Stimulated activated effector memory CD8-positive, alpha-beta T cell treated with anti-CD3 and anti-CD28 coated beads, Interleukin-12 subunit alpha, Interleukin-12 subunit beta, amount 100 ng/mL, for 72 hours (primary cell): Measurements from ENCODE around the gene ANK3.

ENCODE experiments used
- ATAC-seq: fragments of 150-1000 bp; cut with Tn5 transposase; 2 replicates; pipeline ENCODE4 v1.10.0; 2021
- DNase-seq, 2 donors: peaks; one replicate each; pipeline ENCODE4 v3.0.0; 2021 to 2022; ENCODE audit warnings: low spot score in 2 of 2
- H3K27ac Mint-ChIP-seq: one replicate; pipeline ENCODE4 v1.8.0; 2022; ENCODE audit warnings: mild to moderate bottlenecking, mixed read lengths
- H3K36me3 Mint-ChIP-seq: one replicate; pipeline ENCODE4 v1.8.0; 2022; ENCODE audit warnings: mild to moderate bottlenecking, mixed read lengths
- H3K4me1 Mint-ChIP-seq: one replicate; pipeline ENCODE4 v1.8.0; 2022; ENCODE audit warnings: mixed read lengths
- H3K4me3 Mint-ChIP-seq: one replicate; pipeline ENCODE4 v1.8.0; 2022; ENCODE audit warnings: mild to moderate bottlenecking, mixed read lengths
- H3K9me3 Mint-ChIP-seq: one replicate; pipeline ENCODE4 v1.8.0; 2022; ENCODE audit warnings: mixed read lengths

The ANK3 gene

GRCh38 chr10:60396766-60397165, 7.1 kb upstream of the ANK3 start:
- ATAC-seq (no peak), DNase-seq (no peak)
- Mint-ChIP-seq H3K4me1 (peaks cover 21% of the 10 kb centered on the region), H3K4me3 (no peak overlapping the region), H3K27ac (no peak overlapping the region), H3K36me3 (no peaks in the 10 kb centered on the region), H3K9me3 (no peaks in the 10 kb centered on the region)

- ATAC-seq (no peak), DNase-seq (no peak)
- H3K36me3 Mint-ChIP-seq, result no peaks in the 10 kb centered on the region
- peaks cover 21% of the 10 kb centered on the region for H3K4me1 Mint-ChIP-seq
- H3K27ac Mint-ChIP-seq, result no peak overlapping the region
- H3K4me3 Mint-ChIP-seq, result no peak overlapping the region
- no peaks in the 10 kb centered on the region for H3K9me3 Mint-ChIP-seq
Observed at GRCh38 chr10:60395711-60396110, 6.0 kb upstream of the ANK3 start.

- ATAC-seq, result peak; percentile 97
- H3K4me3 Mint-ChIP-seq, result no peak overlapping the region
- H3K27ac Mint-ChIP-seq, result no peak overlapping the region
- H3K36me3 Mint-ChIP-seq, result no peaks in the 10 kb centered on the region
- peaks cover 23% of the 10 kb centered on the region for H3K4me1 Mint-ChIP-seq
- DNase-seq, result peak in 1 of 2 donors; percentile 54
- no peaks in the 10 kb centered on the region for H3K9me3 Mint-ChIP-seq
Observed at GRCh38 chr10:60394446-60394845, 4.8 kb upstream of the ANK3 start.

GRCh38 chr10:60390224-60390626, 550 bp upstream of the ANK3 start:
- Mint-ChIP-seq H3K4me1 (peaks cover 27% of the 10 kb centered on the region), H3K4me3 (no peak overlapping the region), H3K9me3 (no peaks in the 10 kb centered on the region), H3K36me3 (no peaks in the 10 kb centered on the region), H3K27ac (no peak overlapping the region)
- ATAC-seq (no peak), DNase-seq (no peak)

GRCh38 chr10:60388709-60389301, 870 bp downstream of the ANK3 start:
- H3K4me1 Mint-ChIP-seq, result peaks cover 22% of the 10 kb centered on the region
- DNase-seq (no peak), ATAC-seq (no peak)
- no peaks in the 10 kb centered on the region for H3K9me3 Mint-ChIP-seq
- no peak overlapping the region for H3K27ac Mint-ChIP-seq
- no peaks in the 10 kb centered on the region for H3K36me3 Mint-ChIP-seq
- H3K4me3 Mint-ChIP-seq, result no peak overlapping the region

GRCh38 chr10:60388116-60388625, 1.5 kb downstream of the ANK3 start:
- Mint-ChIP-seq H3K4me3 (no peak overlapping the region), H3K36me3 (no peaks in the 10 kb centered on the region), H3K4me1 (peaks cover 22% of the 10 kb centered on the region), H3K27ac (no peak overlapping the region), H3K9me3 (no peaks in the 10 kb centered on the region)
- ATAC-seq, result no peak
- DNase-seq, result no peak

GRCh38 chr10:60387531-60387930, 2.1 kb downstream of the ANK3 start:
- DNase-seq (no peak), ATAC-seq (no peak)
- H3K4me1 Mint-ChIP-seq, result peaks cover 24% of the 10 kb centered on the region
- H3K9me3 Mint-ChIP-seq, result no peaks in the 10 kb centered on the region
- no peak overlapping the region for H3K27ac Mint-ChIP-seq
- H3K4me3 Mint-ChIP-seq, result no peak overlapping the region
- H3K36me3 Mint-ChIP-seq, result no peaks in the 10 kb centered on the region

- ATAC-seq, result no peak
- Mint-ChIP-seq H3K36me3 (no peaks in the 10 kb centered on the region), H3K27ac (no peak overlapping the region), H3K4me1 (peaks cover 24% of the 10 kb centered on the region), H3K9me3 (no peaks in the 10 kb centered on the region), H3K4me3 (no peak overlapping the region)
- no peak for DNase-seq
Observed at GRCh38 chr10:60385399-60385738, 4.3 kb downstream of the ANK3 start.

- ATAC-seq, result no peak
- Mint-ChIP-seq H3K4me1 (peaks cover 24% of the 10 kb centered on the region), H3K9me3 (no peaks in the 10 kb centered on the region), H3K27ac (no peak overlapping the region), H3K4me3 (no peak overlapping the region), H3K36me3 (no peaks in the 10 kb centered on the region)
- no peak for DNase-seq
Observed at GRCh38 chr10:60384708-60385398, 4.8 kb downstream of the ANK3 start.

- DNase-seq (no peak), ATAC-seq (no peak)
- Mint-ChIP-seq H3K36me3 (no peaks in the 10 kb centered on the region), H3K4me1 (peaks cover 18% of the 10 kb centered on the region), H3K27ac (no peak overlapping the region), H3K4me3 (no peak overlapping the region), H3K9me3 (no peaks in the 10 kb centered on the region)
Observed at GRCh38 chr10:60384011-60384410, 5.7 kb downstream of the ANK3 start.

GRCh38 chr10:60382946-60383681, 6.6 kb downstream of the ANK3 start:
- peak; percentile 56 for ATAC-seq
- H3K36me3 Mint-ChIP-seq, result no peaks in the 10 kb centered on the region

GRCh38 chr10:60380781-60381180, 8.9 kb downstream of the ANK3 start:
- Mint-ChIP-seq H3K27ac (no peak overlapping the region), H3K36me3 (no peaks in the 10 kb centered on the region), H3K4me1 (peaks cover 15% of the 10 kb centered on the region), H3K9me3 (no peaks in the 10 kb centered on the region), H3K4me3 (no peak overlapping the region)
- DNase-seq, result no peak
- ATAC-seq, result no peak

More at GRCh38 chr10:60382946-60383681, 6.6 kb downstream of the ANK3 start:
- DNase-seq, result no peak
- Mint-ChIP-seq H3K9me3 (no peaks in the 10 kb centered on the region), H3K4me1 (peaks cover 15% of the 10 kb centered on the region), H3K27ac (no peak overlapping the region), H3K4me3 (no peak overlapping the region)

GRCh38 chr10:60377955-60378354, 11.7 kb downstream of the ANK3 start:
- Mint-ChIP-seq H3K9me3 (no peaks in the 10 kb centered on the region), H3K27ac (no peak overlapping the region), H3K4me3 (no peak overlapping the region), H3K4me1 (no peaks in the 10 kb centered on the region), H3K36me3 (no peaks in the 10 kb centered on the region)
- no peak for ATAC-seq
- DNase-seq, result no peak

GRCh38 chr10:60377042-60377352, 12.7 kb downstream of the ANK3 start:
- ATAC-seq, result no peak
- no peaks in the 10 kb centered on the region for H3K9me3 Mint-ChIP-seq
- H3K4me1 Mint-ChIP-seq, result no peaks in the 10 kb centered on the region
- H3K4me3 Mint-ChIP-seq, result no peak overlapping the region
- no peaks in the 10 kb centered on the region for H3K36me3 Mint-ChIP-seq
- no peak for DNase-seq
- no peak overlapping the region for H3K27ac Mint-ChIP-seq

GRCh38 chr10:60376221-60377041, 13.2 kb downstream of the ANK3 start:
- H3K4me3 Mint-ChIP-seq, result no peak overlapping the region
- H3K36me3 Mint-ChIP-seq, result no peaks in the 10 kb centered on the region
- H3K4me1 Mint-ChIP-seq, result no peaks in the 10 kb centered on the region
- no peaks in the 10 kb centered on the region for H3K9me3 Mint-ChIP-seq
- DNase-seq, result no peak
- no peak overlapping the region for H3K27ac Mint-ChIP-seq
- ATAC-seq, result no peak
